Measurements from ENCODE around the gene RNF220. TPM values are rescaled to one million over a fixed set of nuclear protein-coding genes. Genes with fewer than 3 reads are reported as not detected.
A peak's percentile ranks its signal among the peaks of the same experiment; 100 is the strongest.

RNF220 gene
- total RNA-seq, 2 donors from 2014 or later, result 85.4 to 124 TPM

DNA sequence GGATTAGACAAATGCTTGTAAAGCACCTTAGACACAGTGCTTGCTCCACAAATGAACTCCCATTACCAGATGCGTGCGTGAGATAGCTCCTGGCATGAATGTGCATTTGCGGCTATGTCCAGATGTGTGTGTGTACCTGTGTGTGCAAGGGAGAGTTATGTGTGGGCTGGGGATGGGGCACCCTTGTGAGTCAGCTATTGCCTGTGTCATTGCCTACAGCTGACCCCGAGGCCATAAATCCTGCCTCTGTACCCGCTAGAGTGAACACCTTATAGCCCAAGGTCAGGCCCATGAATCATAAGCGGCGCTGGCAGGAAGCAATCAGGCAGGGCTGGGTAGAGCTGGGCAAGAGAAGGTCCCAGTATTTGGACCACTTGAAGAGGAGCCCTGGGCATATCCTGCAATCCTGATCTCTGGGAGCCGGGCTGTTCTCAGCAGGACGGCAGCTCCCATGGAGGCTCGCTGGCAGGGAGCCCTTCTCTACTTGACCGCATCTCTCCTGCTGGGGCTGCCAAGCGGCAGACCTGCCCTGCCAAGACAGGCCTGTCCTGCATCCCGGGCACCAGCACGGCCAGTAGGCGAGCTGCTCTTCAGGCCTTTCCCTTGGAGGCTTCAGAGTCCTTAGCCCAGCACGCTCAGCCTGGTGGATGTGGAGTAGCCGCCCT is 182.9 kb downstream of the RNF220 start:
- TF ChIP-seq CTCF (IDR thresholded peaks at IDR 0.05) (no peak), POLR2A (IDR thresholded peaks at IDR 0.05) (no peak)
- intact Hi-C loops (cut with DNase I), result loop anchor here (10.0 kb wide), 1 partner anchor 363 kb away; no protein-coding TSS in a partner anchor
- DNase-seq (peak in 1 of 4 donors; percentile 40), ATAC-seq (no peak)
- Histone ChIP-seq H3K4me3 (no peak overlapping the region), H3K27me3 (no peaks in the 10 kb centered on the region), H3K4me1 (no peaks in the 10 kb centered on the region), H3K9me3 (no peaks in the 10 kb centered on the region), H3K27ac (no peak overlapping the region), H3K36me3 (replicated peaks in 1 of 2; ENCODE audit: insufficient read depth in 1 of 2, low read depth in 2 of 2) (no peaks in the 10 kb centered on the region)
- 82 to 86% methylated on average over 13 to 17 of the region's 17 CpGs for WGBS, 2 donors

DNA sequence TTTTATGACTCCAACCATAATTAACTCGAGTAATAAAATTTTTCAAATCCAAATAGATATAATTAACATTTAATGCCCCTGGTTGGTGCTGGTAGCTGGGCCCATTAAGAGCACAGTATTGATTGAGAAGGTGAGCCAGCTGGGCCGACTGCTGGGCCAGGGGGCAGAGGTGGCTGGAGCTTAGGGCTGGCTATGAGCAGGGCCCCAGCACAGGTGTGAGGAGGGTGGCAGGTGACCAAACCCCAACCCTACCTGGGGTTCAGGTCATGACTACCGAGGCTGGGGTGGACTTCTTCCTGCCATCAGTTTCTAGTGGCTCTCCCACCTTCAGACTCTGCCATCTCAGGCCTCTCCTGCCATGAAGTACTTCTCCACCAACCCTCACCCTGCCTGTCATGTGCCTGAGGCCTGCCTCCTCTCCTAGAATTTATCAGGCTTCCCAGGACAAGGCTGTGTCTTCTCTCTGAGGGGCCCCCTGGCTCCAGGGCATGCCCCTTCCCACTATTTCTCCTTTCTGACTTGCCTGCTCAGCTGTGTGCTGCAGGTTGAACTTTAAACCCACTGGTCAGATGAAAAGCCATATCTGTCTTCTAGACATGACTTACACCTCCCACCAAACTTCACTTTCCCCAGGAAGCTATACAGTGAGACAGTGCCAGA is 183.6 kb downstream of the RNF220 start:
- Histone ChIP-seq H3K36me3 (replicated peaks in 1 of 2; ENCODE audit: insufficient read depth in 1 of 2, low read depth in 2 of 2) (no peaks in the 10 kb centered on the region), H3K9me3 (no peaks in the 10 kb centered on the region), H3K4me3 (no peak overlapping the region), H3K27ac (no peak overlapping the region), H3K4me1 (no peaks in the 10 kb centered on the region), H3K27me3 (no peaks in the 10 kb centered on the region)
- DNase-seq, result no peak
- intact Hi-C loops (cut with DNase I), result loop anchor here (10.0 kb wide), 1 partner anchor 364 kb away; no protein-coding TSS in a partner anchor
- no peak for TF ChIP-seq POLR2A (IDR thresholded peaks at IDR 0.05)
- no peak for TF ChIP-seq CTCF (IDR thresholded peaks at IDR 0.05)
- WGBS, 2 donors, result 57 to 68% methylated on average over 3 of the region's 3 CpGs
- no peak for ATAC-seq

DNA sequence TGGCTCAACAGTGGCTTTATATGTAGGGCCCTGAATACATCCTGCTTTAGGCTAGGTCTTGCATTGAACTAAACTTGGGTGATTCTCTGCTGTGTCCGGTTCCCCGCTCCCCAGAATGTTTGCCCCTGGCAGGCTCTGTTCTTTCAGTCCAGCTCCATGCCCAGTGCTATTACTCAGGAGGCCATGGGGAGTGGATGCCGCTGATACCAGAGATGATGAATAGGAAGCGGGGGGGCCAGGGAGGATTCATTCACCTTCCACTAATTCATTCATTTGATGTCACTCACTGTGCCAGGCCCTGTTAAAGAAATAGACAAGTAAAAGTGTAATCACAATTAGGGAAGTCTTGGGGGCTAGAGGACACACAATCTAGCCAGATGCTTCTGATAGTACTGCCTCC is 185.4 kb downstream of the RNF220 start:
- intact Hi-C loops (cut with DNase I), result no loop called here

DNA sequence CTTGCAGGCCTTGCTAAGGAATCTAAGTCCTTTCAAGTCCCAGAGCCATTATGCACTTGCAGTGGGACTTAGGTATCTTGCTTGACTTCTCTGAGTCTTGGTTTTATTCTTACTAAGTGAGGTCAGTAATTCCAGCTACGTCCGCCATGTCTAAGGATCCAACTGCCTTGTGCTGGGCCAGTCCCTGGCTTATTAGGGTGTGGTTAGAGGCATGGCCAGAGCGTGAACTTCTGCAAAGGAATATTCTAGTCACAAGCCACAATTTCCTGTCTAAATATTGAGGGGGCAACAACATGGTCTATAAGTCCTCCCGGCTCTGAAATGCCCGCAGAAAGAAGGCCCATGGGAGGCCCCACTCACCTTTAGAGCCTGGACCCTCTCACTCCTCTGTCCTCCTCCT is 186.3 kb downstream of the RNF220 start:
- Histone ChIP-seq H3K9me3 (no peaks in the 10 kb centered on the region), H3K4me1 (no peaks in the 10 kb centered on the region), H3K27me3 (no peaks in the 10 kb centered on the region), H3K27ac (no peak overlapping the region), H3K36me3 (replicated peaks in 1 of 2; ENCODE audit: insufficient read depth in 1 of 2, low read depth in 2 of 2) (no peaks in the 10 kb centered on the region), H3K4me3 (no peak overlapping the region)
- ATAC-seq (no peak), DNase-seq (no peak)
- 82 to 95% methylated on average over 5 of the region's 5 CpGs for WGBS, 2 donors
- TF ChIP-seq CTCF (IDR thresholded peaks at IDR 0.05) (no peak), POLR2A (IDR thresholded peaks at IDR 0.05) (no peak)
- intact Hi-C loops (cut with DNase I), result no loop called here

More for the DNA sequence above, 185.4 kb downstream of the RNF220 start:
- Histone ChIP-seq H3K4me1 (no peaks in the 10 kb centered on the region), H3K4me3 (no peak overlapping the region), H3K27ac (no peak overlapping the region), H3K27me3 (no peaks in the 10 kb centered on the region), H3K9me3 (no peaks in the 10 kb centered on the region), H3K36me3 (replicated peaks in 1 of 2; ENCODE audit: insufficient read depth in 1 of 2, low read depth in 2 of 2) (no peaks in the 10 kb centered on the region)
- DNase-seq (no peak), ATAC-seq (no peak)
- TF ChIP-seq POLR2A (IDR thresholded peaks at IDR 0.05) (no peak), CTCF (IDR thresholded peaks at IDR 0.05) (no peak)
- 87 to 88% methylated on average over 4 of the region's 4 CpGs for WGBS, 2 donors

Measured in body of pancreas (tissue), 4 donors.